AG10803 (cell line): ENCODE measurements around the gene ZBTB3.
A peak's percentile ranks its signal among the peaks of the same experiment; 100 is the strongest.

Experiments used
- DNase-seq: peaks from one replicate; pipeline ENCODE4 v3.0.0; 2010; ENCODE audit warnings: low read depth
- H3K4me3 ChIP-seq: 2 replicates; pipeline ENCODE4 v1.5.1; 2011; ENCODE audit warnings: mild to moderate bottlenecking, low read length, control low read depth
- CTCF ChIP-seq: conservative IDR thresholded peaks from 2 replicates; pipeline ENCODE4 v1.5.1; 2011; ENCODE audit warnings: mild to moderate bottlenecking, low read length, control low read depth, inconsistent platforms

Gene ZBTB3

GRCh38 chr11:62715150-62716130, 38.5 kb downstream of the ZBTB3 start:
- no peak overlapping the region for H3K4me3 ChIP-seq
- no peak for TF ChIP-seq CTCF
- DNase-seq = no peak

- DNase-seq = no peak
- H3K4me3 ChIP-seq = no peak overlapping the region
- no peak for TF ChIP-seq CTCF
These were observed 40.6 kb downstream of the ZBTB3 start for GRCh38 chr11:62713343-62713742.

GRCh38 chr11:62712861-62713260, 41.1 kb downstream of the ZBTB3 start:
- TF ChIP-seq CTCF = no peak
- DNase-seq = no peak
- H3K4me3 ChIP-seq = no peak overlapping the region

- TF ChIP-seq CTCF = no peak
These were observed 41.6 kb downstream of the ZBTB3 start for GRCh38 chr11:62712276-62712812.

GRCh38 chr11:62710001-62710345, 44.0 kb downstream of the ZBTB3 start:
- H3K4me3 ChIP-seq = peak overlapping the region; percentile 58
- DNase-seq = peak; percentile 50
- TF ChIP-seq CTCF = no peak

More at GRCh38 chr11:62712276-62712812, 41.6 kb downstream of the ZBTB3 start:
- H3K4me3 ChIP-seq = no peak overlapping the region
- no peak for DNase-seq

GRCh38 chr11:62709247-62710000, 44.5 kb downstream of the ZBTB3 start:
- H3K4me3 ChIP-seq = peak overlapping the region; percentile 71
- DNase-seq = peak; percentile 98
- TF ChIP-seq CTCF = no peak
